Chondrocyte (in vitro differentiated cells): ENCODE data around the gene TIMP3. TPM values are rescaled to one million over a fixed set of nuclear protein-coding genes. Genes with fewer than 3 reads are reported as not detected.

ENCODE experiments used
- DNase-seq: peaks from one replicate; pipeline ENCODE4 v3.0.0; 2021; ENCODE audit warnings: mixed read lengths, low spot score
- H3K27ac Mint-ChIP-seq: one replicate; pipeline ENCODE4 v1.8.0; 2021; ENCODE audit warnings: mild to moderate bottlenecking, moderate library complexity, mixed read lengths; ENCODE audit not compliant: unreplicated experiment
- H3K27me3 Mint-ChIP-seq: 2 replicates; pipeline ENCODE4 v1.8.0; 2021; ENCODE audit warnings: low read depth, mixed read lengths
- H3K36me3 Mint-ChIP-seq: 2 replicates; pipeline ENCODE4 v1.8.0; 2021; ENCODE audit warnings: low read depth, mixed read lengths
- H3K4me1 Mint-ChIP-seq: 2 replicates; pipeline ENCODE4 v1.8.0; 2021; ENCODE audit warnings: low read depth, mild to moderate bottlenecking, mixed read lengths
- H3K4me3 Mint-ChIP-seq: one replicate; pipeline ENCODE4 v1.8.0; 2021; ENCODE audit warnings: mild to moderate bottlenecking, moderate library complexity, mixed read lengths; ENCODE audit not compliant: unreplicated experiment
- H3K9me3 Mint-ChIP-seq: 2 replicates; pipeline ENCODE4 v1.8.0; 2021; ENCODE audit warnings: low read depth, mixed read lengths
- CTCF ChIP-seq: fragments of 200-600 bp; sonication (generic); IDR thresholded peaks from 2 replicates; pipeline ENCODE4 v1.5.0; 2021; ENCODE audit warnings: antibody characterized with exemption, mild to moderate bottlenecking, moderate library complexity
- total RNA-seq: library from RNA; stranded (reverse); gene quantifications from 3 replicates; pipeline ENCODE4 v1.2.1, GENCODE V29; 2021

TIMP3 gene
- total RNA-seq, 1 donor from 2014 or later = 126 TPM

- H3K36me3 Mint-ChIP-seq = peaks cover 2% of the 10 kb centered on the region
- H3K27me3 Mint-ChIP-seq = peaks cover 2% of the 10 kb centered on the region
- peaks cover 4% of the 10 kb centered on the region for H3K4me1 Mint-ChIP-seq
- no peak overlapping the region for H3K4me3 Mint-ChIP-seq
- H3K27ac Mint-ChIP-seq = no peak overlapping the region
- no peaks in the 10 kb centered on the region for H3K9me3 Mint-ChIP-seq
- no peak for DNase-seq
- no peak for TF ChIP-seq CTCF
Observed at GRCh38 chr22:32910429-32910772, 108.9 kb downstream of the TIMP3 start.

- TF ChIP-seq CTCF = no peak
- Mint-ChIP-seq H3K4me3 (no peak overlapping the region), H3K27ac (no peak overlapping the region), H3K36me3 (peaks cover 5% of the 10 kb centered on the region), H3K9me3 (peaks cover 7% of the 10 kb centered on the region), H3K4me1 (no peaks in the 10 kb centered on the region), H3K27me3 (peaks cover 4% of the 10 kb centered on the region)
- DNase-seq = no peak
Observed at GRCh38 chr22:32911503-32911902, 110.0 kb downstream of the TIMP3 start.
